Central memory CD8-positive, alpha-beta T cell (primary cell): ENCODE data around the gene MEGF10.

Experiments used
- ATAC-seq: fragments of 150-1000 bp; cut with Tn5 transposase; replicated peaks from 2 replicates; pipeline ENCODE4 v1.10.0; 2022; ENCODE audit warnings: mild to moderate bottlenecking, moderate FRiP score, moderate number of reproducible peaks; ENCODE audit not compliant: poor library complexity, severe bottlenecking; ENCODE audit errors: extremely low read depth
- DNase-seq, 2 donors: peaks; one replicate each; pipeline ENCODE4 v3.0.0; 2021; ENCODE audit warnings: low spot score in 2 of 2
- H3K27ac Mint-ChIP-seq: one replicate; pipeline ENCODE4 v1.8.0; 2022; ENCODE audit warnings: low read depth, mild to moderate bottlenecking, moderate library complexity, mixed read lengths
- H3K27me3 Mint-ChIP-seq: one replicate; pipeline ENCODE4 v1.8.0; 2022; ENCODE audit warnings: mixed read lengths
- H3K36me3 Mint-ChIP-seq: one replicate; pipeline ENCODE4 v1.8.0; 2022; ENCODE audit warnings: mild to moderate bottlenecking, moderate library complexity, mixed read lengths; ENCODE audit not compliant: insufficient read depth
- H3K4me1 Mint-ChIP-seq: one replicate; pipeline ENCODE4 v1.8.0; 2022; ENCODE audit warnings: mixed read lengths
- H3K4me3 Mint-ChIP-seq: one replicate; pipeline ENCODE4 v1.8.0; 2022; ENCODE audit warnings: mild to moderate bottlenecking, moderate library complexity, mixed read lengths
- H3K9me3 Mint-ChIP-seq: one replicate; pipeline ENCODE4 v1.8.0; 2022; ENCODE audit warnings: mixed read lengths

The MEGF10 gene

GRCh38 chr5:127415034-127415433, 124.4 kb downstream of the MEGF10 start:
- Mint-ChIP-seq H3K4me1 (peaks cover 4% of the 10 kb centered on the region), H3K9me3 (no peaks in the 10 kb centered on the region), H3K36me3 (no peaks in the 10 kb centered on the region), H3K27ac (no peak overlapping the region), H3K4me3 (no peak overlapping the region), H3K27me3 (peaks cover 13% of the 10 kb centered on the region)
- DNase-seq (no peak), ATAC-seq (no peak)

GRCh38 chr5:127416906-127417305, 126.3 kb downstream of the MEGF10 start:
- no peaks in the 10 kb centered on the region for H3K9me3 Mint-ChIP-seq
- DNase-seq (no peak), ATAC-seq (no peak)
- no peaks in the 10 kb centered on the region for H3K4me1 Mint-ChIP-seq
- H3K36me3 Mint-ChIP-seq, result no peaks in the 10 kb centered on the region
- no peak overlapping the region for H3K27ac Mint-ChIP-seq
- H3K27me3 Mint-ChIP-seq, result peaks cover 15% of the 10 kb centered on the region
- no peak overlapping the region for H3K4me3 Mint-ChIP-seq

GRCh38 chr5:127417528-127417927, 126.9 kb downstream of the MEGF10 start:
- DNase-seq (no peak), ATAC-seq (no peak)
- Mint-ChIP-seq H3K4me1 (no peaks in the 10 kb centered on the region), H3K27me3 (peaks cover 15% of the 10 kb centered on the region), H3K36me3 (no peaks in the 10 kb centered on the region), H3K9me3 (no peaks in the 10 kb centered on the region), H3K27ac (no peak overlapping the region), H3K4me3 (no peak overlapping the region)

- no peaks in the 10 kb centered on the region for H3K9me3 Mint-ChIP-seq
- H3K27me3 Mint-ChIP-seq, result peaks cover 15% of the 10 kb centered on the region
- H3K4me1 Mint-ChIP-seq, result no peaks in the 10 kb centered on the region
- H3K27ac Mint-ChIP-seq, result no peak overlapping the region
- H3K4me3 Mint-ChIP-seq, result no peak overlapping the region
- DNase-seq (no peak), ATAC-seq (no peak)
- H3K36me3 Mint-ChIP-seq, result no peaks in the 10 kb centered on the region
These were observed 127.8 kb downstream of the MEGF10 start for GRCh38 chr5:127418367-127418766.

- Mint-ChIP-seq H3K4me3 (no peak overlapping the region), H3K4me1 (no peaks in the 10 kb centered on the region), H3K27ac (no peak overlapping the region), H3K27me3 (peaks cover 15% of the 10 kb centered on the region), H3K36me3 (no peaks in the 10 kb centered on the region), H3K9me3 (no peaks in the 10 kb centered on the region)
- DNase-seq (no peak), ATAC-seq (no peak)
These were observed 128.5 kb downstream of the MEGF10 start for GRCh38 chr5:127418974-127419682.

- H3K9me3 Mint-ChIP-seq, result no peaks in the 10 kb centered on the region
- no peak for DNase-seq
- H3K27me3 Mint-ChIP-seq, result peaks cover 15% of the 10 kb centered on the region
- ATAC-seq, result no peak
- H3K4me3 Mint-ChIP-seq, result no peak overlapping the region
- H3K27ac Mint-ChIP-seq, result no peak overlapping the region
- no peaks in the 10 kb centered on the region for H3K36me3 Mint-ChIP-seq
- no peaks in the 10 kb centered on the region for H3K4me1 Mint-ChIP-seq
These were observed 129.2 kb downstream of the MEGF10 start for GRCh38 chr5:127419683-127420257.

- Mint-ChIP-seq H3K9me3 (no peaks in the 10 kb centered on the region), H3K4me1 (no peaks in the 10 kb centered on the region), H3K36me3 (no peaks in the 10 kb centered on the region), H3K27ac (no peak overlapping the region), H3K4me3 (no peak overlapping the region), H3K27me3 (peaks cover 21% of the 10 kb centered on the region)
- DNase-seq, result no peak
- no peak for ATAC-seq
These were observed 130.2 kb downstream of the MEGF10 start for GRCh38 chr5:127420758-127421157.

GRCh38 chr5:127421471-127421870, 130.9 kb downstream of the MEGF10 start:
- H3K4me1 Mint-ChIP-seq, result no peaks in the 10 kb centered on the region
- DNase-seq (no peak), ATAC-seq (no peak)
- no peak overlapping the region for H3K4me3 Mint-ChIP-seq
- H3K27ac Mint-ChIP-seq, result no peak overlapping the region
- H3K27me3 Mint-ChIP-seq, result peaks cover 26% of the 10 kb centered on the region
- H3K9me3 Mint-ChIP-seq, result no peaks in the 10 kb centered on the region
- H3K36me3 Mint-ChIP-seq, result peaks cover 2% of the 10 kb centered on the region

- Mint-ChIP-seq H3K4me3 (no peak overlapping the region), H3K4me1 (no peaks in the 10 kb centered on the region), H3K9me3 (no peaks in the 10 kb centered on the region), H3K27me3 (peaks cover 45% of the 10 kb centered on the region), H3K36me3 (peaks cover 2% of the 10 kb centered on the region), H3K27ac (no peak overlapping the region)
- no peak for ATAC-seq
- no peak for DNase-seq
These were observed 132.7 kb downstream of the MEGF10 start for GRCh38 chr5:127423173-127423798.

- peaks cover 46% of the 10 kb centered on the region for H3K27me3 Mint-ChIP-seq
- H3K4me1 Mint-ChIP-seq, result no peaks in the 10 kb centered on the region
- peaks cover 2% of the 10 kb centered on the region for H3K36me3 Mint-ChIP-seq
- no peak overlapping the region for H3K4me3 Mint-ChIP-seq
- H3K9me3 Mint-ChIP-seq, result no peaks in the 10 kb centered on the region
- ATAC-seq (no peak), DNase-seq (no peak)
- H3K27ac Mint-ChIP-seq, result no peak overlapping the region
These were observed 134.4 kb downstream of the MEGF10 start for GRCh38 chr5:127425037-127425436.

- H3K4me1 Mint-ChIP-seq, result no peaks in the 10 kb centered on the region
- H3K9me3 Mint-ChIP-seq, result no peaks in the 10 kb centered on the region
- H3K27ac Mint-ChIP-seq, result no peak overlapping the region
- H3K27me3 Mint-ChIP-seq, result peaks cover 38% of the 10 kb centered on the region
- H3K4me3 Mint-ChIP-seq, result no peak overlapping the region
- no peak for ATAC-seq
- peaks cover 2% of the 10 kb centered on the region for H3K36me3 Mint-ChIP-seq
- DNase-seq, result no peak
These were observed 135.3 kb downstream of the MEGF10 start for GRCh38 chr5:127425868-127426267.

- ATAC-seq (no peak), DNase-seq (no peak)
- Mint-ChIP-seq H3K4me3 (no peak overlapping the region), H3K9me3 (no peaks in the 10 kb centered on the region), H3K4me1 (no peaks in the 10 kb centered on the region), H3K27ac (no peak overlapping the region), H3K36me3 (peaks cover 2% of the 10 kb centered on the region), H3K27me3 (peaks cover 31% of the 10 kb centered on the region)
These were observed 136.1 kb downstream of the MEGF10 start for GRCh38 chr5:127426661-127427060.

GRCh38 chr5:127428276-127428675, 137.7 kb downstream of the MEGF10 start:
- H3K27ac Mint-ChIP-seq, result no peak overlapping the region
- peaks cover 2% of the 10 kb centered on the region for H3K36me3 Mint-ChIP-seq
- peaks cover 31% of the 10 kb centered on the region for H3K27me3 Mint-ChIP-seq
- no peaks in the 10 kb centered on the region for H3K4me1 Mint-ChIP-seq
- no peak overlapping the region for H3K4me3 Mint-ChIP-seq
- no peak for DNase-seq
- H3K9me3 Mint-ChIP-seq, result no peaks in the 10 kb centered on the region
- no peak for ATAC-seq
